ENCODE measurements around the gene ADORA1. TPM values are rescaled to one million over a fixed set of nuclear protein-coding genes. Genes with fewer than 3 reads are reported as not detected.

ADORA1 gene
- total and polyA plus RNA-seq, 2 of the 4 experiments (the other 2 are of a cell fraction): 0.36 to 0.56 TPM

GRCh38 chr1:203138066-203138465 is 10.5 kb downstream of the ADORA1 start:
- POLR2A ChIA-PET (ENCODE audit: unreplicated experiment): no interaction called here
- BruUV-seq (replicated peaks): no TSS peak
- intact Hi-C loops (cut with micrococcal nuclease): no loop called here

More at GRCh38 chr1:203138066-203138465, 10.5 kb downstream of the ADORA1 start:
- Histone ChIP-seq H3K18ac (ENCODE audit: low read depth, low read length) (no peak overlapping the region), H4K5ac (ENCODE audit: low read depth, low read length) (no peak overlapping the region), H3K4ac (ENCODE audit: low read depth, low read length) (no peak overlapping the region), H2BK5ac (ENCODE audit: low read depth, low read length, poor library complexity, severe bottlenecking) (no peak overlapping the region), H2AK9ac (replicated peaks; ENCODE audit: low read depth, low read length, poor library complexity) (no peak overlapping the region), H2AK5ac (ENCODE audit: low read depth, low read length) (no peak overlapping the region), H3K9me1 (ENCODE audit: insufficient read depth, low read length) (no peaks in the 10 kb centered on the region), H3K4me2 (ENCODE audit: low read depth, low read length) (no peak overlapping the region), H3K4me1 (ENCODE audit: control insufficient read depth, insufficient read depth, low read length) (no peaks in the 10 kb centered on the region; the same call in 1 of the 2 replicates), H2BK20ac (ENCODE audit: low read depth, low read length) (no peak overlapping the region), H3K36me3 (ENCODE audit: control insufficient read depth, insufficient read depth, low read length) (no peaks in the 10 kb centered on the region), H3K9me3 (ENCODE audit: control insufficient read depth, insufficient read depth, low read length) (no peaks in the 10 kb centered on the region), H3K27me3 (ENCODE audit: control insufficient read depth, insufficient read depth, low read length) (peaks cover 51% of the 10 kb centered on the region), H3K14ac (replicated peaks; ENCODE audit: low read depth, low read length) (no peak overlapping the region), H3K79me1 (ENCODE audit: low read depth in 1 of 2, low read length in 2 of 2) (no peaks in the 10 kb centered on the region), H3K27ac (ENCODE audit: insufficient read depth, low read length) (no peak overlapping the region), H4K8ac (ENCODE audit: low read depth in 2 of 2, low read length in 2 of 2) (no peak overlapping the region), H3K23ac (ENCODE audit: low read depth, low read length) (no peak overlapping the region), H3K9ac (ENCODE audit: low read depth, low read length) (no peak overlapping the region), H2AFZ (replicated peaks; ENCODE audit: low read length, poor library complexity) (no peak overlapping the region), H3K56ac (ENCODE audit: extremely low read depth, insufficient read depth, low read length) (no peak overlapping the region), H4K91ac (ENCODE audit: insufficient read depth, low read depth, low read length) (no peak overlapping the region), H4K20me1 (ENCODE audit: insufficient read depth, low read length) (no peaks in the 10 kb centered on the region), H3K4me3 (ENCODE audit: insufficient read depth, low read depth, low read length) (no peak overlapping the region), H2BK15ac (ENCODE audit: low read depth, low read length) (no peak overlapping the region), H2BK120ac (ENCODE audit: low read depth, low read length) (no peak overlapping the region)
- WGBS, 2 experiments (ENCODE audit: extremely low coverage in 2 of 2, insufficient read length in 1 of 2): 80% methylated on average over 3 of the region's 3 CpGs; no CpG with 5 or more reads in 1 of the 2 experiments
- in situ Hi-C loops (cut with MboI; ENCODE audit: low sequenced_read_pairs): no loop called here
- dilution Hi-C loops (cut with HindIII; ENCODE audit: low sequenced_read_pairs, unreplicated experiment): no loop called here
- no peak for DNase-seq
- ATAC-seq (ENCODE audit: low read depth): no peak
- TF ChIP-seq FOS (IDR thresholded peaks at IDR 0.05; ENCODE audit: low read depth, low read length) (no peak), BHLHE40 (IDR thresholded peaks at IDR 0.05; ENCODE audit: low read depth, low read length) (no peak), USF2 (IDR thresholded peaks at IDR 0.05; ENCODE audit: low read depth, low read length) (no peak), MAZ (IDR thresholded peaks at IDR 0.05; ENCODE audit: borderline replicate concordance, low read depth, low read length) (no peak), RCOR1 (IDR thresholded peaks at IDR 0.05; ENCODE audit: insufficient replicate concordance, low read length) (no peak), RAD21 (IDR thresholded peaks at IDR 0.05; ENCODE audit: low read length) (no peak), ELK1 (IDR thresholded peaks at IDR 0.05; ENCODE audit: borderline replicate concordance, low read depth, low read length) (no peak), MXI1 (IDR thresholded peaks at IDR 0.05; ENCODE audit: borderline replicate concordance, low read depth, low read length) (no peak), SMC3 (IDR thresholded peaks at IDR 0.05; ENCODE audit: low read depth, low read length) (no peak), NFE2L2 (IDR thresholded peaks at IDR 0.05; ENCODE audit: low read depth, low read length) (no peak), RFX5 (IDR thresholded peaks at IDR 0.05; ENCODE audit: low read depth, low read length) (no peak), POLR2A (IDR thresholded peaks at IDR 0.05; ENCODE audit: low read depth, low read length) (no peak), CEBPB (IDR thresholded peaks at IDR 0.05; ENCODE audit: low read depth, low read length) (no peak), CTCF (conservative IDR thresholded peaks at IDR 0.05; ENCODE audit: low read depth, low read length) (no peak), MAFK (IDR thresholded peaks at IDR 0.05; ENCODE audit: low read depth, low read length) (no peak)
- CTCF ChIA-PET: no interaction called here

Measured in IMR-90 (cell line).